HG02840 (cell line): ENCODE measurements around the gene CD38.
A peak's percentile ranks its signal among the peaks of the same experiment; 100 is the strongest.
"Not testable (repeated sequence)": the region's sequence is repeated elsewhere in the genome, so short reads cannot be mapped to it uniquely, and the experiment has no call there.

Experiments
- ATAC-seq: cut with Tn5 transposase; IDR thresholded peaks from one replicate; pipeline ENCODE4 v1.9.1; 2021; ENCODE audit warnings: mild to moderate bottlenecking, moderate library complexity, moderate number of reproducible peaks; ENCODE audit not compliant: unreplicated experiment, low FRiP score

Gene CD38

DNA sequence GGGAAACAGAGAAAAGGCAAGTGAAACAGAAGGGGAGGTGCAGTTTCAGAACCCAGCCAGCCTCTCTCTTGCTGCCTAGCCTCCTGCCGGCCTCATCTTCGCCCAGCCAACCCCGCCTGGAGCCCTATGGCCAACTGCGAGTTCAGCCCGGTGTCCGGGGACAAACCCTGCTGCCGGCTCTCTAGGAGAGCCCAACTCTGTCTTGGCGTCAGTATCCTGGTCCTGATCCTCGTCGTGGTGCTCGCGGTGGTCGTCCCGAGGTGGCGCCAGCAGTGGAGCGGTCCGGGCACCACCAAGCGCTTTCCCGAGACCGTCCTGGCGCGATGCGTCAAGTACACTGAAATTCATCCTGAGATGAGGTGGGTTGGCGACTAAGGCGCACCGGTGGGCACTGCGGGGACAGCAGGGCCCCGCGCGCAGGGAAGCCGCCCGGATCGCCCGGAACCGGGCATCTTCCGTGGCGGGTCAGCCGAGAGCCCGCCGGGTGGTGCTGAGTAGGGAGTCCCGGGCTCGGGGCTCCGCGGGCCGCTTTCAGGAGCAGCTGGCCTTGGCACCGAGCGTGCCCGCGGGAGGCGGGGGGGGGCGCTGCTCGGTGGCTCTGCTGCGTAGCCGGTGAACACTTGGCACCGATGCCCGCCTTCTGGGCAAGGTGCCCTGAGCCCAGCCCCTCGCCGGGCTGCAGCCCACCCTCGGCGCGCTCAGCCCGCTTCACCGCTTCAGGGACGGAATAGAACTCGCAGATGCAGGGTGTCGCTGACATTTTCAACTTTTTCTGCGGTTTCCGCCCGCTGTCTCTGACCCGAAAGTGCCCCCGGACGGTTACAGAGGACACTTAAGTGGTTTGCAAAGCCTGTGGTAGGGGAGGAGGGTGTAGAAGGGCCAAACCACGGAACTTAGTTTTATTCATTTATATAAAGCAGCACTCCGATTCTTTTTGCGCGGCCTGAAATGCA, at the start of gene CD38:
TSS of gene CD38 (plus strand) at position 40 of the 953 bp plus-strand sequence. CDS start at position 127, 87 bp downstream.
- peak; percentile 69 for ATAC-seq

DNA sequence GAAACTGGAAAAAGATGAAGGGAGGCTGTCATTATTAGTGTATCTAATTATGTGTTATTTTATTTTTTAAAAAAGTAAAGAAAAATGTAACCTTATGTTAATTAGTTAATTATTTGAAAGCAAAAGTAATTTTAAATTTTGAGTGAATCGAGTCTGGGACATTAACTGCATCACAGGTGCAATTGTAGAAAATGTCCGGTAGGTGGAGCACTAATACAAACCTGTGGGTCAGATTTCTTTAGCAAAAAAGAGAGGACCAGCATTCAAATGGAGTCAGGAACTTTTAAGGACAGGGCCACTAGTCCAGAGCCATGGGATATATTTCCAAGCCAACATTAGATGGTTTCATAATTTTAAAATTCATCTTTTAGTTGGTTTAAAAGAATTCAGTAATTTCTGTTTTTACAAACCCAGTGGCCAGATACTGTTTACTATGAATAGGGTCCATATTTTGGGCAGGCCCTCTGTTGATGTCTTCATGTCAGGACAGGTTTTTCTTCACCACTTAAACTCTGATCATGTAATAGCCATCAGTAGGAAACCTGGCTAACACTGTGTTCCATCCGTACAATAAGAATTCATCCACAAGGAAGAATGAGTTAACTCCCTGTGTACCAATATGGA, 48.1 kb upstream of the CD38 start:
- ATAC-seq, result no peak

DNA sequence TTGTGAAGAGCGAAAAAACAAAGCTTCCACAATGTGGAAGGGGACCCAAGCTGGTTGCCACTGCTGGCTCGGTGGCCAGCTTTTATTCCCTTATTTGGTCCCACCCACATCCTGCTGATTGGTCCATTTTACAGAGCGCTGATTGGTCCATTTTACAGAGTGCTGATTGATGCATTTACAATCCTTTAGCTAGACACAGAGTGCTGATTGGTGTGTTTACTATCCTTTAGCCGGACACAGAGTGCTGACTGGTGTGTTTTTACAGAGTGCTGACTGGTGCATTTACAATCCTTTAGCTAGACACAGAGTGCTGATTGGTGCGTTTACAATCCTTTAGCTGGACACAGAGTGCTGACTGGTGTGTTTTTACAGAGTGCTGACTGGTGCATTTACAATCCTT, 45.1 kb upstream of the CD38 start:
- not testable (repeated sequence) for ATAC-seq

DNA sequence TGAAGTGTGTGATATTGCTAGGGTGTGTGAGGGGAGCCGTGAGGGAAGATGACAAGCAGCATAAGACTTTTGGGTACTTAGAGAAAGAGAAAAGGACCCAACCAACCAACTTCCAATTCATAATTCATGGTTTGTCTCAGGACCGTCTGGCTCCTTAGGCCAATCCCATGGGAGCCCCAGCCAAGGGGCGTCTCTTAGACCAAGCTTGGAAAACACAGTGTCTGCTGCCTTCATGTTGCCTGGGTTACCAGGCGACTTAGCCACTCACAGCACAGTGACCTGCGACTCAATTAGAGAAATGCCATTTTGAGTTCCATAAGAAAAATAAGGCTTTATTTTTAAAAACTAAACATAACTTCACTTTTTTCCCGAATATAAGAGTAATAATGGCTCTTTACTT, 42.6 kb upstream of the CD38 start:
- no peak for ATAC-seq

DNA sequence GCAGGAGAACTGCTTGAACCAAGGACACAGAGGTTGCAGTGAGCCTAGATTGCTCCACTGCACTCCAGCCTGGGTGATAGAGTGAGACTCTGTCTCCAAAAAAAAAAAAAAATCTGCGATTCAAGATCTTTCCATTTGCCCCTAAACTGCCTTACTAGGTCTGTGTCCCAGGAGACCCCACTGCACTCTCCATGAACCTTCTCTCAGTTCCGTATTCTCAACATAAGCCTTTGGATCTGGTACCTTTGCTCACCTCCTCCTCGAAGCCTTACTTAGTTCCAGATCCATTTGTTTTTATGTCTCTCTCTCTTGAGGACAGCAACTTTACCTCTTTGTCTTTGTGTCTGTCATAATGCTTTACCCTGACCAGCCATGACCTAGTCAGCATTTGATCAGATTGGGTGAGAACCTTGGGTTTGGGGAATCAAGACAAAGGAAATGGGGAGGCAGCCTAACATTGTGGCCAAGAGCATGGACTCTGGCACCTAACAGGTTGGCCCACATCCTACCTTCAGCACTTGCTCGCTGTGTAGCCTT, 41.5 kb upstream of the CD38 start:
- ATAC-seq, result no peak

DNA sequence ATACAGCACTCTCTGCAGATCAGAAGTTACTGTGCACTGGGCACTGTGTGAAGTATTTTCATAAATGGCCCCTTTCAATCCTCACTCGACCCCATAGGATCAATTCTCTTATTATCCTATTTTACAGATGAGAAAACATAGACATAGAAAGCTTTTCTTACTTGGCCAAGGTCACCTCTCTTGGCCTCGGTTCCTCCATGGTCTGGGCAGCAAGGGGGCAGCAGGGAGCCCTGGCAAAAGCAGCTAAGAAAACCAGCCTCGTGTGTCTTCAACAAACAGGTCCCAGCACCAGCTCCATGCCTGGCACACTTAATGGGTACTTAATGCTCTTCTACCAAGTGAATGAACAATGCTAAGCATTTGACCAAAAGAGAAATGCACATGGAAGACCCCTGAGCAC, 40.9 kb upstream of the CD38 start:
- ATAC-seq, result no peak

DNA sequence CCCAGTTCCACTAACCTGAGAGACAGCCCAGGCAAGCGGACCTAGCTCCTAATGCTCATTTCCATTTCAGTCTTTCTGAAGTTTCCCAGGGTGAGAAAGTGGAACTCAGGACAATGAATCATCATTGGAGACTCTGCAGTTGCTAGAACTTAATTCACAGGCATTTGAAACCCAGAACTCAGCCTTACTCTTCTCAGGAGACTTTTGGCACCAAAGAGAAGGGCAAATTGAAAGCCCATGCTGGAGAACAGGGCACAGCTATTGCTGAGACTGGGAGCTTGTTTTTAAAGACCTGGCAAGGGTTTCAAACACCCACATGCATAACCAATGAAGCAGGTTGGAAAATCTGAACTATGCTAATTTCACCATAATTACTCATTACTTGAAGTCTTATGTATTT, 39.3 kb upstream of the CD38 start:
- ATAC-seq, result no peak

DNA sequence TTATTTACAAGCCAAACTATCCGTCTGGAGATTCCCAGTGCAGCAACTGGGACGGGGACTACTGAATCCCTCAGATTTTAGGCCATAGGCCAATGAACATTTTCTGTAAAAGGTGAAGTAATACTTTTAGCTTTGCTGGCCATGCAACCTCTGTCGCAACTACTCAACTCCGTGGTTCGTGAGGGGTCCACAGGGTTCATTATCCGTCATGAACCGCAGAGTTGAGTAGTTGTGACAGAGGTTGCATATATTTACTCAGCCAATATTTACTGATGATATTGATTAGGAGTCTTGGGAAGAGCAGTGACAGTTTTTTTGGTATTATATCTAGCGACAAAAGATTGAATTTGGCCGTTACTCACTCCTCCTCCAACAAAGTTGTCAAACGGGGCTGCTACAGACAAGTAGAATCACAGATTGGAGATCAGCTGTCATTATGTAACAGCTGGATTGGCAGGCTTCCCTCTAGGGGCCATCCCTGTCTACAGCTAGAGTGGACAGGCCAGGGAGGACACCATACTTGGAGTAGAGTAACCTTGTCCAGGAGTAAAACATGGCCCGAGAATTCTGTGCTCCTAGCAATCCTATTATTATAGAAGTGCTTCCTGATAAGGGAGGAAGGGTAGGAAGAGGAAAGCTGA, 37.2 kb upstream of the CD38 start:
- no peak for ATAC-seq

DNA sequence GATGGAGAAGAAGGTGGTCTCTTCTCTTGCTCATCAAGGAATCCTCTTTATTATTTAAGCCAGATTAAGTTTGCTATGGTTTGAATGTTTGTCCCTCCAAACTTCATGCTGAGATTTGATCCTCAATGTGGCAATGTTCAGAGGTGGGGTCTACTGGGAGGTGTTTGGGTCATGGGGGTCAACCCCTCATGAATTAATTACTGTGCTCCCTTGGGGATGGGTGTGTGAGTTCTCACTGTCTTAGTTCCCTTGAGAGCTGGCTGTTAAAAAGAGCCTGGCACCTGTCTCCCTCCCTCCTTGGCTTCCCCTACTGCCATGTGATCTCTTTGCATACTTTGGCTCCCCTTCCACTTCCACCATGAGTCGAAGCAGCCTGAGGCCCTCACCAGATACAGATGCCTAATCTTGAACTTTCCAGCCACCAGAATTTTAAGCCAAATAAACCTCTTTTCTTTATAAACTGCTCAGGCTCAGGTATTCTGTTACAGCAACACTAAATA, 36.0 kb upstream of the CD38 start:
- no peak for ATAC-seq

DNA sequence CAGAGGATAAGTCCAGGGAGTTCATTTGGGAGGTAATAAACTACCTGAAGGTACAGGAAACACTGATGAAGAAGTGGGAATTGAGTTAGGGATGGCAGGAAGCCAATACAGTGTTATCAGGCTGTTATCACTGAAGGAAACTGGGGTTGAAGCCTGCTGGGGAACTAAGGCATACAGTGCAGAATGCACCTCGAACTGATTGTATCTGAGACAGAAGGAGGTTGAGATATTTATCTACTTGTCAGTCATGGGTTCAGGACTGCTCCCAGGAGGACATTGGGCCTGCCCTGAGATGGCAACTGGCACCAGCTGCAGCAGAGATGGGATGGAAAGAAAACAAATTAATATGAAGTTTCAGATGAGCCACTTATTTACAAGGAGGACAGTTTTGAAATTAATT, 35.5 kb upstream of the CD38 start:
- no peak for ATAC-seq

DNA sequence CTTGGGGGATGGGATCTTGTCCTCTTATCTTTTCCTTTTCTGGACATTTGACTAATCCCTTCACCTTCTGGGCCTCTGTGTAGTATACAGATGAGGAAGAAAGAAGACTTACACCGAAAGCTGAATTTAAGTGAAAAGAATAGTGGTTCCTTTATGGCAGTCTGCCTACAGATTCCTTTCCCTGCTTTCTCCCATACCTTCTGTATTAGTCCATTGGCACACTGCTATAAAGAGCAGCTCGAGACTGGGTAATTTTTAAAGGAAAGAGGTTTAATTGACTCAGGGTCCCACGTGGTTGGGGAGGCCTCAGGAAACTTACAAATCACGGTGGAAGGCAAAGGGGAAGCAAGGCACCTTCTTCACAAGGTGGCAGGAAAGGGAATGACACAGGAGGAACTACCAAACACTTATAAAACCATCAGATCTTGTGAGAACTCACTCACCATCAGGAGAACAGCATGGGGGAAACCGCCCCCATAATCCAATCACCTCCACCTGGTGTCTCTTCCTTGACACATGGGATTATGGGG, 34.0 kb upstream of the CD38 start:
- ATAC-seq, result no peak

DNA sequence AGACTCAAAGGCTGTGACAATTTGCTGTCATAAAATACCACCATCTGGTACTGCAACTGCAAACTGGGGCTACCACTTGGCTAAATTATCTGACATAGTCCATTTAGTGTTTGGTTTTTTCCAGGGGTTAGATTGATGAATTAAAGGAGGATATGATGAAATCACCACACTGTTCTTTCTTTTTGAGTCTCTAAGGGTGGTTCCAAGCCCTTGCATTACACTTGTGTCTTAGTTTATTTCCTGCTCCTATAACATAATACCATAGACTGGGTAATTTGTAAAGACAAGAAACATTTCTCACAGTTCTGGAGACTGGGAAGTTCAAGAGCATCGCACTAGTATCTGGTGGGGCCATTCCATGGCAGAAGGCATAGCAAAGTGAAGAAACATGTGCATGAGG, 32.0 kb upstream of the CD38 start:
- ATAC-seq, result no peak

DNA sequence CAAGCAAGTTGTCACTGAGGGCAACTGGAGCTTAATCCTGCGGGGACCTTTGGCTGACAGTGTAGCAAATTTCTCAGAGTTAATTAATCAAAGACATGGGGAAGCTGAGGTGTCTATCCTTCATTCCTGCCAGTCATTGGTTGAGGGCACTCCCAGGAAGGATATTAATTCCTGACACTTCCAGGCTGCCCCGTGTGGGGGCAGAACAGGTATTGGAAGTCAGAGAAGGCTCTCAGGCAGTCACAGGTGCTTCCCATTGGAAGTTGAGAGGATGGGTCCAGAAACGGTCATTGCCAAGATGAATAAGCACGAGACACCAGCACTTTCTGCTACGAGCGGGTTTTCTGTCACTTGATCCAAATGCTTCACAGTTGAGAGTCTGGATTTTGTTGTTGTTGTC, 29.1 kb upstream of the CD38 start:
- no peak for ATAC-seq

DNA sequence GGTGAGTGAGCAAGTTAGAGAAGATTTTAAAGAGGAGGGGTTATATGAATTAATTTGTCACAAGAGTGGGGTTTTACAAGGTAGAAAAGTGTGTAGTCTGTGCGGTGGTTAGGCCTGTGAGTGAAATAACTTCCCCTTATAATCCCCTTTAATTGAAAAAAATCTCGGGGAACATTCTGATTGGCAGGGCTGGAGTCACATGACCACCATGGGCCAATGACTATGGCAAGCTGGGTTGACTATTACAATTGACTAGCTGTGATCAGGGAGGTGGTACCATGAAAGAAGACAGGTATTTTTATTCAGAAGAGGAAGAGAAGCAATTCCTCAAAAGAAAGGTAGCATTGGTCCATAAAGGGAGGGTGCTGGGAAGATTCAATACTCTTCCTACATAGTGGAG, 27.0 kb upstream of the CD38 start:
- ATAC-seq, result no peak

DNA sequence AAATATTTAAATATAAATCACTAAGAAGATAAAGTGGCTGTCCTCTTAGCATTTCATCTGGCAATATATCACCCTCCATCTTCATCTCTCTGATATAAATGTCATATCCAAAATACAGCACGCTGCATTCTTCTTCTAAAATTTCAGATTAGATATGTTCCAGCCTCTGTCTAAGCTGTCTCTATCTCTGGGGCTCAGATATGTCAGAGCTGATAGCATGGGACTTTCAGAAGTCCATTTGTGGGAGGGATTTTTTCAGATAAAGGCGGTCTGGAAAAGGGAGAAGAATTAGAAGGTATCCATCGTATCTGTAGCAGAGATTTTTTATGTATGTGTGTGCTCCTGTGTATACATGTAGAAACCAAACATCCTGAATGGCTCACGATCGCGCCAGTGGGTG, 25.0 kb upstream of the CD38 start:
- ATAC-seq, result no peak

DNA sequence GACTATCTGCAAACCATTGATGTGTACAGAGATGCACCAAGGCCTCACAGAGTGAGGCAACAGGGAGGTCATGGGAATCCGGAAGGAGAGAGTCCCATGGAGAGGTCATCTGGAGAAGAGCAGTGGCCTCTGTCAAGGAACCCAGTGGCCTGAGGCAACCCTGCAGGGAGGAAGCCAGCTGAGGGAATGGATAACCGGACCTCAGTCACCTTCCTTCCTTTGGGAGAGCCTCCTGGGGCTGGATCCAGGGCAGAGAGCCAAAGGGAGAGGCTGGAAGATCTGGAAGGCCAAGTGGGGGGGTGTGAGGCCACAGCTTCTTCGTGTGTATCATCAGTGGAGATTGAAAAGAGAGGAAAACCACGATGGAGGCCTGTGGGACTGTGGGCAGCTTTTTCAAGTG, 24.3 kb upstream of the CD38 start:
- no peak for ATAC-seq

DNA sequence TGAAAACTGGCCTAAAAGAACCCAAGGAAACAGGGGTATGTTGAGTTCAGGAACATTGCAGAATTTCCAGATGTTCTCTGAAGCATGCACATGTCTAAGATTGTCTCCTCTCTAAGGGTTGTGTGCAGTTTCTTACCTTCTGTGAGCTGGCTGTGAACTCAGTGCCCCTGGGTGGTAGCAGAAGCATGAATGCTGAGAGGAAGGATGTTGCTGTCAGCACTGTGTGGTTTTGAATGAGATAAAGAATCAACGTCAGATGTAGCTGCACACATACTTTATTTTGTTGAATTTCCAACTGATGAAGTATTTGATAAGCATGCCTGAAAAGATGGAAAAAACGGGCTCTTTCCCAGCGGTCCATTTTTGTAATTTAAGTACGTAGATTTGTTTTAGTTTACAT, 23.8 kb upstream of the CD38 start:
- ATAC-seq, result no peak

DNA sequence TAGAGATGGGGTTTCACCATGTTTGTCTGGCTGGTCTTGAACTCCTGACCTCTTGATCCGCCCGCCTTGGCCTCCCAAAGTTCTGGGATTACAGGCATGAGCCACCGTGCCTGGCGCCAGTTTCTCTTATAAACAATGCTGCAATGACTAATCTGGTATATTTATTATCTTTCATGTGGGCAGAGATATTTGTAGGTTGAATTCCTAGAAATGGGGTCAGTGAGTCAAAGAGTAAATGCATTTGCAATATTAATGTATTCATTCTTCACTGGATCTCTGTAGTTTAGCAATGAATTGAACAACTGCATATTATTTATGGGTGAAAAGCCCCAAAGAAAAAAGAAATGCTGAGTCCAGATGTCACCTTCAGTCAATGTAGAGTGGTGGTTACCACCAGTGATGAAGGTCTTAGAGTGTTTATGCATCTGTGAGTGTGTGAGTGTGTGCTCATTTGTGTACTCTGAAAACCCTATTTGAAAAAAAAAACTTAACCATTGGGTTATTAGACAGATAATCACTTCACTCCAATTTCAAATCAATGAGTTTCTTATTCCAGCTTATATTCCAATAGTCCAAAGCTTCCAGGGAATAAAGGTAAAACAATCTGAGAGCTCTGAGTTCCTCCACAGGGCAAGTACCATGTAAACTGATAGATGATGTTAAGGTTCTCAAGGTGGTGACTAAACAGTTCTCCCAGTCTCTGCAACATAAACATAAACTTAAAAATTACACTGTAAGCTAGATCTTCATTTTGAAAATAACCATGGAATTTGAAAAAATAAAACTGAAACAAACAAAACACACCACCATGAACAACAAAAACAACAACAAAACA, 22.6 kb upstream of the CD38 start:
- ATAC-seq, result no peak

DNA sequence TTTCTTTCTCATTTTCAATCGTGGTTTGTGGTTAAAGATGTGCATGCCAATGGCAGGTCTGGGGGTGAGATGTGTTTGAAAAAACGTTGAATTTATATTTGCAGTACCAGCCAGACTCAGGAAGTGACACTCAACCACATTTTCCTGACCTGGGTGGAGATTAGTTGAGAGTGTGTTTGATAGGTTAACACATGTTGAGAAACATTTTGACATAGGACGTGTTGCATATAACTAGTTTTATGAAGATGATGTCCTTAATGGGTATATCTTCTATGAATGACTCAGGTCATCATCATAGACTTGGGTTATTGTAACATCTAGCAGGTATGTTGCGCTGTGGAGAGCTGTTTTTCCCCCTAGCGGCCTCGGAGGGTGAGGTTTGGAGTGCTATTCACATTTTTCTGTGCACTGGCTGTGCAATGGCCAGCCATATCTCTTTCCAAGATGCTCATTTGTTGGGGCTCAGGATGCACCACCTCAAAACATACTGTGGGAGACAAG, 21.7 kb upstream of the CD38 start:
- ATAC-seq, result peak; percentile 72

DNA sequence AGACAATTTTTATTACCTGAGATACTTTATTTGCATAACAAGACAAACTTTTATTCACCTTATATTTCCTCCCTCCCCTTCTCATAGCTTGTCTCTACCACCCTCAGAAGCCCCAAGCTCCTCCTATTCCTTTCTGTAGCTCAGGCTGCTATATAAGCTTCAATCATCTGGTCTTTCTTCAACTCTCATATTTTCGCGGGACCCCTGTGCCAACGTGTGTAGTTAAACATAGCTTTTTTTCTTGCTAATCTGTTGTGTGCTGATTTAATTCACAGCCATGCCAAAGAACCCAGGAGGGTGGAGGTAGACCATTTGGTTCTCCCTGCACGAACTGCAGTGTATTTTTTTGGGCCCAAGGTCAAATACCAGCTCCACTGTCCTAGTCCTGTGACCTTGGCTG, 21.1 kb upstream of the CD38 start:
- ATAC-seq, result no peak
